A549 (cell line): Measurements from ENCODE around the gene AKR1C1. TPM values are rescaled to one million over a fixed set of nuclear protein-coding genes. Genes with fewer than 3 reads are reported as not detected.
"Not testable (repeated sequence)": the region's sequence is repeated elsewhere in the genome, so short reads cannot be mapped to it uniquely, and the experiment has no call there.

Experiments
- ATAC-seq, 2 experiments: fragments of 200-7000 bp in 1 of 2; fragments of >200 bp in 1 of 2; cut with Nextera tagmentation in 1 of 2; cut with Tn5 transposase in 1 of 2; 3 replicates each; pipeline versions ENCODE4 v1.8.0 to v1.9.1; 2018 to 2020; ENCODE audit warnings: mild to moderate bottlenecking in 1 of 2, moderate library complexity in 1 of 2
- CTCF ChIA-PET: fragments of 300-600 bp; sonication (Branson Sonifier 250); formaldehyde crosslinking; extraction: SDS; loops from one replicate; lab custom pipeline; 2021; ENCODE audit warnings: antibody characterized with exemption, inconsistent platforms; lab: Yijun Ruan, JAX
- POLR2A ChIA-PET: fragments of 350-600 bp; formaldehyde crosslinking; extraction: SDS; loops from one replicate; lab custom pipeline; 2021; ENCODE audit warnings: antibody characterized with exemption, inconsistent platforms; lab: Yijun Ruan, JAX
- DNase-seq, 2 experiments: peaks; one replicate each; pipeline versions ENCODE4 v3.0.0 to v3.0.0-alpha.2; 2011 to 2016; ENCODE audit warnings: low read depth in 1 of 2, low spot score in 1 of 2
- FAIRE-seq: peaks from 2 replicates; lab custom pipeline; 2011; peaks lifted over from hg19 to GRCh38; lab: Jason Lieb, UNC
- H3K27ac ChIP-seq, 2 experiments: fragments of >200 bp; sonication (Bioruptor Twin); formaldehyde crosslinking; 3 replicates each; pipeline ENCODE4 v1.5.1; 2016 to 2017
- H3K4me1 ChIP-seq: fragments of >200 bp; sonication (Bioruptor Twin); formaldehyde crosslinking; 3 replicates; pipeline ENCODE4 v1.6.1; 2016
- H3K4me2 ChIP-seq: fragments of >200 bp; sonication (Bioruptor Twin); formaldehyde crosslinking; 3 replicates; pipeline ENCODE4 v1.6.1; 2016
- H3K4me3 ChIP-seq: fragments of >200 bp; sonication (Bioruptor Twin); formaldehyde crosslinking; 3 replicates; pipeline ENCODE4 v1.5.1; 2016
- H3K9me3 ChIP-seq: fragments of >200 bp; sonication (Bioruptor Twin); formaldehyde crosslinking; 3 replicates; pipeline ENCODE4 v1.6.1; 2016
- ATOH8 ChIP-seq: fragments of 250-450 bp; sonication (Bioruptor Pico); IDR thresholded peaks from 2 replicates; pipeline ENCODE4 v1.5.0; 2020; ENCODE audit warnings: low read depth, mild to moderate bottlenecking, moderate library complexity
- CEBPB ChIP-seq, 2 experiments: fragments of >200 bp in 1 of 2; sonication (Bioruptor Twin) in 1 of 2; formaldehyde crosslinking in 1 of 2; IDR thresholded peaks; 2 replicates each; pipeline ENCODE4 v1.6.1; 2012 to 2016
- EHF ChIP-seq: fragments of 250-450 bp; sonication (Bioruptor Pico); IDR thresholded peaks from 2 replicates; pipeline ENCODE4 v1.5.0; 2020; ENCODE audit warnings: mild to moderate bottlenecking
- EP300 ChIP-seq, 2 experiments: fragments of >200 bp; sonication (Bioruptor Twin); formaldehyde crosslinking; IDR thresholded peaks; 2 replicates in 1 of 2; 3 replicates in 1 of 2; pipeline ENCODE4 v1.6.1; 2016 to 2017
- HEYL ChIP-seq: fragments of 250-450 bp; sonication (Bioruptor Pico); IDR thresholded peaks from 2 replicates; pipeline ENCODE4 v1.8.0; 2021; ENCODE audit warnings: mild to moderate bottlenecking, moderate library complexity
- HOXB13 ChIP-seq: fragments of 250-450 bp; sonication (Bioruptor Pico); IDR thresholded peaks from 2 replicates; pipeline ENCODE4 v1.5.0; 2020; ENCODE audit warnings: low read depth, mild to moderate bottlenecking, moderate library complexity
- HOXB5 ChIP-seq: fragments of 250-450 bp; sonication (Bioruptor Pico); IDR thresholded peaks from 2 replicates; pipeline ENCODE4 v1.5.0; 2020; ENCODE audit warnings: mild to moderate bottlenecking, moderate library complexity
- JUN ChIP-seq, 2 experiments: fragments of >200 bp; sonication (Bioruptor Twin); formaldehyde crosslinking; IDR thresholded peaks; 2 replicates in 1 of 2; 3 replicates in 1 of 2; pipeline ENCODE4 v1.6.1; 2016 to 2017
- MAFK ChIP-seq: fragments of 450-650 bp; IDR thresholded peaks from 2 replicates; pipeline ENCODE4 v1.6.1; 2014; ENCODE audit not compliant: partially characterized antibody
- MAX ChIP-seq: IDR thresholded peaks from 2 replicates; pipeline ENCODE4 v1.6.1; 2012
- NFE2L2 ChIP-seq: fragments of 150-350 bp; conservative IDR thresholded peaks from 2 replicates; pipeline ENCODE4 v1.6.1; 2014; ENCODE audit warnings: low read length
- PBX3 ChIP-seq: IDR thresholded peaks from 2 replicates; pipeline ENCODE4 v1.6.1; 2012
- SMC3 ChIP-seq: fragments of >200 bp; sonication (Bioruptor Twin); formaldehyde crosslinking; IDR thresholded peaks from 3 replicates; pipeline ENCODE4 v1.6.1; 2018; ENCODE audit warnings: inconsistent platforms
- ZNF302 ChIP-seq: fragments of 250-450 bp; sonication (Bioruptor Pico); IDR thresholded peaks from 2 replicates; pipeline ENCODE4 v1.9.0; 2021; ENCODE audit warnings: inconsistent platforms, mild to moderate bottlenecking, moderate library complexity
- ZSCAN20 ChIP-seq: fragments of 250-450 bp; sonication (Bioruptor Pico); IDR thresholded peaks from 2 replicates; pipeline ENCODE4 v1.8.0; 2022; ENCODE audit warnings: mild to moderate bottlenecking, moderate library complexity
- WGBS: methylation state at CpG from one replicate; pipeline ENCODE4 v1.1.6; 2017; ENCODE audit errors: missing lambda C conversion rate; 5-methylcytosine and 5-hydroxymethylcytosine counted together
- polyA plus RNA-seq, 4 experiments: library from polyadenylated mRNA; depleted of rRNA in 3 of 4; stranded (reverse); fragments of >200 nt; fragmentation: RNase III in 1 of 4; extraction: RNeasy Plus Mini Kit Qiagen cat#74134 plus additional on column Dnase treatment in 1 of 4; gene quantifications; 2 replicates in 3 of 4; 3 replicates in 1 of 4; pipeline ENCODE4 v1.2.3, GENCODE V29; 2011 to 2017

AKR1C1 gene
- polyA plus RNA-seq, 2 of the 4 experiments (the other 2 are of a cell fraction), result 970 to 1,148 TPM

- peak; percentile 15 for TF ChIP-seq MAFK
- TF ChIP-seq ZNF302 (CRISPR knock-in tag), result peak; percentile 62
Observed at GRCh38 chr10:5018671-5019277, 55.6 kb downstream of the AKR1C1 start (continued).

GRCh38 chr10:5019770-5020612 lies 56.8 kb downstream of the AKR1C1 start:
- WGBS, result 32% methylated on average over 6 of the region's 6 CpGs
- ATAC-seq (peak; percentile 59 to 67), DNase-seq (peak; percentile 22 to 95), FAIRE-seq (peak; percentile 78)
- POLR2A ChIA-PET, H3K4me3 ChIP-seq: not testable (repeated sequence)
- Histone ChIP-seq H3K4me1 (peaks cover 56% of the 10 kb centered on the region), H3K9me3 (peaks cover 25% of the 10 kb centered on the region; the same call in 2 of the 3 replicates), H3K4me2 (peak overlapping the region; percentile 58), H3K27ac (peak overlapping the region; percentile 92 to 93)
- TF ChIP-seq MAFK, result peak; percentile 99
- peak; percentile 69 for TF ChIP-seq MAX
- TF ChIP-seq ZSCAN20, result peak; percentile 41; the same call in 1 of the 2 replicates
- peak; percentile 99 for TF ChIP-seq NFE2L2
- peak in 1 of 2 experiments; percentile 51; a peak in 2 of 5 replicates for TF ChIP-seq JUN (IDR thresholded peaks at IDR 0.05)
- peak; percentile 7; the same call in 1 of the 2 replicates for TF ChIP-seq EHF
- peak; percentile 79; the same call in 1 of the 2 replicates for TF ChIP-seq ZNF302 (CRISPR knock-in tag)
- peak; percentile 59 to 71; a peak in 2 of 5 replicates for TF ChIP-seq EP300 (IDR thresholded peaks at IDR 0.05)
- TF ChIP-seq ATOH8 (CRISPR knock-in tag), result peak; percentile 74
- TF ChIP-seq CEBPB (IDR thresholded peaks at IDR 0.05), result peak in 1 of 2 experiments; percentile 6; a peak in 1 of 4 replicates
- TF ChIP-seq HEYL (CRISPR knock-in tag), result peak; percentile 85; the same call in 1 of the 2 replicates
- TF ChIP-seq SMC3, result peak; percentile 25; the same call in 2 of the 3 replicates
- peak; percentile 64; the same call in 1 of the 2 replicates for TF ChIP-seq HOXB13 (CRISPR knock-in tag)
- TF ChIP-seq PBX3, result 0 out of 2 replicates have a peak, but pooled peaks have one; percentile 55
- TF ChIP-seq HOXB5 (CRISPR knock-in tag), result peak; percentile 53; the same call in 1 of the 2 replicates
- TF ChIP-seq, all 56 proteins: peak for 15; not testable (repeated sequence) for 41
- CTCF ChIA-PET, result interaction anchor here (0.8 kb wide), 1 partner anchor 263 kb away, joined by 3 read pairs; no protein-coding TSS in a partner anchor

GRCh38 chr10:5021624-5022290 lies 58.5 kb downstream of the AKR1C1 start:
- FAIRE-seq, POLR2A ChIA-PET: not testable (repeated sequence)
- peaks cover 62% of the 10 kb centered on the region for H3K4me1 ChIP-seq
- H3K27ac ChIP-seq, result peak overlapping the region; percentile 77 to 88
- TF ChIP-seq HOXB5 (CRISPR knock-in tag) (0 out of 2 replicates have a peak, but pooled peaks have one; percentile 45), HOXB13 (CRISPR knock-in tag) (peak; percentile 83; the same call in 1 of the 2 replicates), MAX (0 out of 2 replicates have a peak, but pooled peaks have one; percentile 16), ATOH8 (CRISPR knock-in tag) (0 out of 2 replicates have a peak, but pooled peaks have one; percentile 64)
- TF ChIP-seq, all 56 proteins: peak for 4; not testable (repeated sequence) for 52
- peak; percentile 51 to 62; a peak in 4 of 6 replicates for ATAC-seq
- H3K4me3 ChIP-seq, DNase-seq, H3K4me2 ChIP-seq: not testable (repeated sequence)
- H3K9me3 ChIP-seq, result peaks cover 22% of the 10 kb centered on the region
- CTCF ChIA-PET, result interaction anchor here (1.1 to 3.7 kb wide), 2 partner anchors 13 to 73 kb away, joined by 3 to 18 read pairs; partner anchors contain the start of gene AKR1C3
- WGBS, result 48% methylated on average over 10 of the region's 10 CpGs
